Endothelial cell (in vitro differentiated cells): ENCODE results near the gene PUS7. TPM values are rescaled to one million over a fixed set of nuclear protein-coding genes. Genes with fewer than 3 reads are reported as not detected.
A peak's percentile ranks its signal among the peaks of the same experiment; 100 is the strongest.
"Not testable (repeated sequence)": the region's sequence is repeated elsewhere in the genome, so short reads cannot be mapped to it uniquely, and the experiment has no call there.

Experiments used
- DNase-seq: peaks from one replicate; pipeline ENCODE4 v3.0.0; 2021; ENCODE audit warnings: low spot score
- H3K27ac Mint-ChIP-seq: one replicate; pipeline ENCODE4 v1.8.0; 2021; ENCODE audit warnings: mixed read lengths, inconsistent platforms; ENCODE audit not compliant: unreplicated experiment
- H3K27me3 Mint-ChIP-seq: one replicate; pipeline ENCODE4 v1.8.0; 2021; ENCODE audit warnings: mild to moderate bottlenecking, moderate library complexity, mixed read lengths, inconsistent platforms; ENCODE audit not compliant: unreplicated experiment
- H3K36me3 Mint-ChIP-seq: one replicate; pipeline ENCODE4 v1.8.0; 2021; ENCODE audit warnings: mild to moderate bottlenecking, low read depth, mixed read lengths, inconsistent platforms; ENCODE audit not compliant: unreplicated experiment
- H3K4me1 Mint-ChIP-seq: one replicate; pipeline ENCODE4 v1.8.0; 2021; ENCODE audit warnings: mild to moderate bottlenecking, mixed read lengths, inconsistent platforms; ENCODE audit not compliant: unreplicated experiment
- H3K4me3 Mint-ChIP-seq: one replicate; pipeline ENCODE4 v1.8.0; 2021; ENCODE audit warnings: mild to moderate bottlenecking, mixed read lengths, inconsistent platforms; ENCODE audit not compliant: unreplicated experiment
- H3K9me3 Mint-ChIP-seq: one replicate; pipeline ENCODE4 v1.8.0; 2021; ENCODE audit warnings: mixed read lengths, inconsistent platforms; ENCODE audit not compliant: unreplicated experiment
- total RNA-seq: library from RNA; stranded (reverse); fragmentation: NEBNext Ultra II Directional; extraction: Animal tissue kit (Norgen Biotek cat#: 25700); gene quantifications from one replicate; pipeline ENCODE4 v1.2.1, GENCODE V29; 2021; ENCODE audit not compliant: unreplicated experiment
- TF ChIP-seq, protein P1 (sequence below): fragments of 200-600 bp; sonication (generic); IDR thresholded peaks from one replicate; pipeline ENCODE4 v1.5.0; 2021; ENCODE audit warnings: antibody characterized with exemption; ENCODE audit not compliant: unreplicated experiment

Gene PUS7
- total RNA-seq, 1 donor from 2014 or later, result 14.4 TPM

DNA sequence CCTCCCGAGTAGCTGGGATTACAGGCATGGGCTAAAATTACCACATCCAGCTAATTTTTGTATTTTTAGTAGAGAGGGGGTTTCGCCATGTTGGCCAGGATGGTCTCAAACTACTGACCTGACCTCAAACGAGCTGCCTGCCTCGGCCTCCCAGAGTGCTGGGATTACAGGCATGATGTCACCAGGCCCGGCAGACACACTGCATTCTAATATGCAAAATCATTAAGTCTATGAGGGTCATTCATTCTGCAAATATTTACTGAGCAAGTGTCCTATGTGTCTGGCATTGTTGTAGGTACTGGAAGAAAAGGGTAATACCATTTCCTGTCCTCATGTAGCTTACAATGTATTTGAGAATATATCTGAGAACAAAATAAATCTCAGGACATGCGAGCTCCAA lies 2.7 kb downstream of the PUS7 start:
- peak overlapping the region; percentile 62 for H3K4me3 Mint-ChIP-seq
- no peaks in the 10 kb centered on the region for H3K36me3 Mint-ChIP-seq

DNA sequence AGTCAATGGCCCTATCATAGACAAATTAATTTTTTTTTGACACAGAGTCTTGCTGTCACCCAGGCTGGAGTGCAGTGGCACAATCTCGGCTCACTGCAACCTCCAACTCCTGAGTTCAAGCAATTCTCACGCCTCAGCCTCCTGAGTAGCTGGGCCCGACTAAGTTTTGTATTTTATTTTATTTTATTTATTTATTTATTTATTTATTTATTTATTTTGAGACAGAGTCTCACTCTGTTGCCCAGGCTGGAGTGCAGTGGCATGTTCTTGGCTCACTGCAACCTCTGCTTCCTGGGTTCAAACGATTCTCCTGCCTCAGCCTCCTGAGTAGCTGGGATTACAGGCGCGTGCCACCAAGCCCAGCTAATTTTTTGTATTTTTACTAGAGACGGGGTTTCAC lies 6.5 kb downstream of the PUS7 start:
- H3K9me3 Mint-ChIP-seq, H3K27me3 Mint-ChIP-seq, DNase-seq, H3K27ac Mint-ChIP-seq, H3K36me3 Mint-ChIP-seq, H3K4me3 Mint-ChIP-seq: not testable (repeated sequence)
- peaks cover 15% of the 10 kb centered on the region for H3K4me1 Mint-ChIP-seq

More for the DNA sequence above, 2.7 kb downstream of the PUS7 start:
- Mint-ChIP-seq H3K9me3 (no peaks in the 10 kb centered on the region), H3K27ac (peak overlapping the region; percentile 64), H3K27me3 (no peaks in the 10 kb centered on the region), H3K4me1 (peaks cover 7% of the 10 kb centered on the region)
- TF ChIP-seq, protein P1, sequence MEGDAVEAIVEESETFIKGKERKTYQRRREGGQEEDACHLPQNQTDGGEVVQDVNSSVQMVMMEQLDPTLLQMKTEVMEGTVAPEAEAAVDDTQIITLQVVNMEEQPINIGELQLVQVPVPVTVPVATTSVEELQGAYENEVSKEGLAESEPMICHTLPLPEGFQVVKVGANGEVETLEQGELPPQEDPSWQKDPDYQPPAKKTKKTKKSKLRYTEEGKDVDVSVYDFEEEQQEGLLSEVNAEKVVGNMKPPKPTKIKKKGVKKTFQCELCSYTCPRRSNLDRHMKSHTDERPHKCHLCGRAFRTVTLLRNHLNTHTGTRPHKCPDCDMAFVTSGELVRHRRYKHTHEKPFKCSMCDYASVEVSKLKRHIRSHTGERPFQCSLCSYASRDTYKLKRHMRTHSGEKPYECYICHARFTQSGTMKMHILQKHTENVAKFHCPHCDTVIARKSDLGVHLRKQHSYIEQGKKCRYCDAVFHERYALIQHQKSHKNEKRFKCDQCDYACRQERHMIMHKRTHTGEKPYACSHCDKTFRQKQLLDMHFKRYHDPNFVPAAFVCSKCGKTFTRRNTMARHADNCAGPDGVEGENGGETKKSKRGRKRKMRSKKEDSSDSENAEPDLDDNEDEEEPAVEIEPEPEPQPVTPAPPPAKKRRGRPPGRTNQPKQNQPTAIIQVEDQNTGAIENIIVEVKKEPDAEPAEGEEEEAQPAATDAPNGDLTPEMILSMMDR, result no peak
- DNase-seq, result no peak

DNA sequence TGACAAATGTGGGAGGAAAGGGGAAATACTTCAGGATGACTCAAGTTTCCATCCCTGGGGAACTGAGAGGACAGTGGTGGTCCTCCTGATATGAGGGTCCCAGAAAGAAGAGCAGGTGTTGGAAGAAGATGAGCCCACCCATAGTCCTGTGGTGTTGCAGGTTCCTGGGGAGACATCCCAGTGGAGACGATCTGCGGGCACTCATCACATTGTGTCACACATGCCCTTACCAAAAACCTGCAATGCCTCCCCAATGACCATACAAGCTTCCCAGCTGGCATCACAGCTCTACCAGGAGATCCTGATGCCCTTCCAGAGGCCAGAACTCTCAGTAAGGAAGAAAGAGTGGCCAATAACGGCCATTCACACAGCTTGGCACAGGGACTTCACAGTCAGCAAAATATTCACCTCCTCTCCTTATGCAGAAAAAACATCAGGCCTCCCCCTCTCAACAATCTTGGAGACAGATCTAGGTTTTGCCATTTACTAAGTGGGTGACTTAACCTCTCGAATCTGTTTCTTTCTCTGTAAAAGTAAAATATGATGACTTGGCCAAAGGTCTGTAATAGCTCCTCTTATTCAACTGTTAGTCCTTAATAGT lies 9.0 kb downstream of the PUS7 start:
- no peak for DNase-seq
- Mint-ChIP-seq H3K9me3 (no peaks in the 10 kb centered on the region), H3K4me1 (peaks cover 12% of the 10 kb centered on the region), H3K27ac (no peak overlapping the region), H3K4me3 (no peak overlapping the region), H3K27me3 (no peaks in the 10 kb centered on the region), H3K36me3 (peaks cover 12% of the 10 kb centered on the region)
- TF ChIP-seq, protein P1, result no peak

DNA sequence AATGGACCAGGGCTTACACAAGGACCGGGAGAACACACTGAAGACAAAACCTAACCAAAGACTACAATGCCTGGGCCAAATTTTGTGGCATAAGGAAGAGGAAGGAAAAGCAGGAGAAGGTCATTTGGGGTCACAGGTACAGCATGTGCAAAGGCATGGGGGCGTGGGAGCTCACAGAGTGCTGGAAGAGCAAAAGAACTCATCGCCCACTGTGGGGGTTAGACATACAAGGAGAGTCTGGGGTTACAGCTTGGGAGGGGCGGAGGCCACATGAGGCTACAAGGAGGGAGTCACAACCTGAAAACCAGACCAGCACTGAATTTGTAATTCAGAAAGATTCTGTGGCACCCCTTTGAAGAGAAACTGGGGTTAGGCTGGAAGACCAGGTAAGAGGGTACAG lies 9.7 kb downstream of the PUS7 start:
- Mint-ChIP-seq H3K27ac (no peak overlapping the region), H3K4me1 (peaks cover 12% of the 10 kb centered on the region), H3K36me3 (peaks cover 12% of the 10 kb centered on the region), H3K4me3 (no peak overlapping the region), H3K9me3 (no peaks in the 10 kb centered on the region), H3K27me3 (no peaks in the 10 kb centered on the region)
- DNase-seq, result no peak
- TF ChIP-seq, protein P1, result no peak

DNA sequence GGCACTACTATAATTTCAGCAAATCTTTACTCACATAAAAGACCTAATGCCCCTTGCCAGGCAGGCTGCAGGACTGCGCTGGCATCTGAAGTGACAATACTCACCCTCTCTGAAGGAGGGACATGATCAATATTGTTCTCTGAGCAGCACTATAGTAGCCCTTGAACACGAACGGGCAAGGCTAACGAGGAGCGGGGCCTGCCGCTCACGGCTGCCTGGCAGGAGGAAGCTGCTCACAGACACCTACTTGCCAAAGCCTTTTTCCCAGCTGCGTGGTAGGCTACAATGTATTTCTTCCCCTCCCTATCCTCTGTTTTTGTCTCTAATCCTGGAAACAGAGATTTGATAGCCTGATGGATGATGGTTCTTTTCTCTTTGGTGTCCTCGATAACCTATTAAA lies 19.9 kb downstream of the PUS7 start:
- Mint-ChIP-seq H3K27ac (no peak overlapping the region), H3K36me3 (peaks cover 7% of the 10 kb centered on the region), H3K4me3 (no peak overlapping the region), H3K4me1 (no peaks in the 10 kb centered on the region), H3K27me3 (peaks cover 3% of the 10 kb centered on the region), H3K9me3 (no peaks in the 10 kb centered on the region)
- DNase-seq, result no peak
- TF ChIP-seq, protein P1, result no peak
